ENCODE measurements around the gene NCAPD3. TPM values are rescaled to one million over a fixed set of nuclear protein-coding genes. Genes with fewer than 3 reads are reported as not detected.
"Not testable (repeated sequence)": the region's sequence is repeated elsewhere in the genome, so short reads cannot be mapped to it uniquely, and the experiment has no call there.

The NCAPD3 gene
- total RNA-seq, 2 donors from 2014 or later: 77.5 to 103 TPM

DNA sequence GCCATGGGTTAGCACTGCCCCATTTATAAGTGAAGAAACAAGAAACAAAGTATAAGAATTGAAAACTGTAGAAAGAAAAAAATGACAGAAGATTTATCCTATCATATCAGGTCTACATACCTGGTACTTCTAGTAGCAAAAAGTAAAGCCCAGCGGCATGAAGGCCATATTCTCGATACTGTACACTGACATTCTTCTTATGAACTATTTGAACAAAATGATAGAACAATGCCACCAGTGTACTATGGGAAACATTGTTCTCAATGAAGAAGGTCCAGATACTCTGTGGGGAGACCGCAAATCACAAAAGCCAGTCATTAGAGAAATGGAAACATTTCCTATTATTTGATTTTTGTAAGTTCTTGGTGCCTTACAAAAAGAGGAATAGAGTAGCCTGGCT is 7.0 kb downstream of the NCAPD3 start:
- Mint-ChIP-seq H3K4me1 (peaks cover 26% of the 10 kb centered on the region), H3K9me3 (no peaks in the 10 kb centered on the region)

DNA sequence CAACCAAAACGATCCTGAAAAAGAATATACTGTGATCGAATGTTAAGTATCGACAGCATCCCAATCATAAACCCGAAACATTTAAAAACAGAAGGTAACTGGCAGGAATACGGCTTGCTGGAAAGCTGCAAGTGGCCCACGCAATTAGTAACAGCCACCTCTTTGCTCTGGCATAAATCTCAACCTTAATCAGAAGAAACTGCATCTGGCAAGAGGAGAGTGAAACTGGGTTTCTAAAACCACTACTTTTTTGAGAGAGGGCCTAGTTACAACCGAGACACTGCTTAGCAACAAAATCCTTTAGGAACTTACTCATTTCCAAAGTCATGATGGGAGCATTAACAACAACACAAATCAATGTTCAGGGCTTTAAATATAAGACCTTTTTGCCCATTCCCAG is 7.9 kb downstream of the NCAPD3 start:
- peaks cover 28% of the 10 kb centered on the region for H3K4me1 Mint-ChIP-seq
- H3K9me3 Mint-ChIP-seq: no peaks in the 10 kb centered on the region
- peak; percentile 53 for ATAC-seq (replicated peaks)
- H3K36me3 Mint-ChIP-seq (ENCODE audit: low read depth): peaks cover 95% of the 10 kb centered on the region
- H3K4me3 Mint-ChIP-seq: no peak overlapping the region
- H3K27me3 Mint-ChIP-seq: no peaks in the 10 kb centered on the region
- H3K27ac Mint-ChIP-seq: peak overlapping the region; percentile 37

More for the DNA sequence above, 7.0 kb downstream of the NCAPD3 start:
- no peaks in the 10 kb centered on the region for H3K27me3 Mint-ChIP-seq
- no peak overlapping the region for H3K4me3 Mint-ChIP-seq
- ATAC-seq (replicated peaks): no peak
- H3K27ac Mint-ChIP-seq: no peak overlapping the region
- H3K36me3 Mint-ChIP-seq (ENCODE audit: low read depth): peaks cover 94% of the 10 kb centered on the region

DNA sequence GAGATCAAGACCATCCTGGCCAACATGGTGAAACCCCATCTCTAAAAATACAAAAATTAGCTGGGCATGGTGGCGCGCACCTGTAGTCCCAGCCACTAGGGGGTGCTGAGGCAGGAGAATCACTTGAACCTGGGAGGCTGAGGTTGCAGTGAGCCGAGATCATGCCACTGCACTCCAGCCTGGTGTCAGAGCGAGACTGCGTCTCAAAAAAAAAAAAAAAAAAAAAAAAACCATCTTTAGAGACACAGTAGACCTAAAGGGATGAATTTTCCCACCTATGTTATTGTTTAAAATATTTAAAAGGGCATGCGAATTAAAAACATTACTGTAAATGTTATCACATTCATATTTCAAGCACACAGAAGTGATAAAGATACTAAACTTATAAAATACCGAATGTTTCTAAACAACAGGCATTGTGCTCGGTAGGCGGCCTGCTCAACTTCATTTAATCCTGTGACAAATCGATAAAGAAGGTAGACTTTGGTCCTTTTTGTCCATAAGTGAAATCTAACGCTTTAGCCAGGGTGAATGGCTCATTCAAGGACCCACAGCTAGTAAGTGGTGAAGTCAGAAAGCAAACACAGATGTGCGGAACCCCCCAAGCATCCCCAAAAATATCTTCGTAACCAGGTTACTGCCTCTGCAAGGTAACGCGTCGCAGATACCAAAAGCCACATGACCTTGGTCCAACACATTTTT is 16.1 kb downstream of the NCAPD3 start:
- peaks cover 97% of the 10 kb centered on the region for H3K36me3 Mint-ChIP-seq (ENCODE audit: low read depth)
- no peaks in the 10 kb centered on the region for H3K9me3 Mint-ChIP-seq
- no peak overlapping the region for H3K4me3 Mint-ChIP-seq
- ATAC-seq (replicated peaks): peak; percentile 21
- H3K27ac Mint-ChIP-seq: no peak overlapping the region
- peaks cover 12% of the 10 kb centered on the region for H3K4me1 Mint-ChIP-seq
- H3K27me3 Mint-ChIP-seq: no peaks in the 10 kb centered on the region

GRCh38 chr11:134206185-134206584 is 17.6 kb downstream of the NCAPD3 start:
- no peaks in the 10 kb centered on the region for H3K9me3 Mint-ChIP-seq
- ATAC-seq (replicated peaks): no peak
- no peak overlapping the region for H3K4me3 Mint-ChIP-seq
- H3K27ac Mint-ChIP-seq: no peak overlapping the region
- H3K36me3 Mint-ChIP-seq (ENCODE audit: low read depth): peaks cover 97% of the 10 kb centered on the region
- H3K4me1 Mint-ChIP-seq: peaks cover 4% of the 10 kb centered on the region
- H3K27me3 Mint-ChIP-seq: no peaks in the 10 kb centered on the region

- Mint-ChIP-seq H3K9me3 (no peaks in the 10 kb centered on the region), H3K36me3 (ENCODE audit: low read depth) (peaks cover 97% of the 10 kb centered on the region)
- no peak for ATAC-seq (replicated peaks)
Measured at GRCh38 chr11:134205729-134206128, 18.0 kb downstream of the NCAPD3 start.

DNA sequence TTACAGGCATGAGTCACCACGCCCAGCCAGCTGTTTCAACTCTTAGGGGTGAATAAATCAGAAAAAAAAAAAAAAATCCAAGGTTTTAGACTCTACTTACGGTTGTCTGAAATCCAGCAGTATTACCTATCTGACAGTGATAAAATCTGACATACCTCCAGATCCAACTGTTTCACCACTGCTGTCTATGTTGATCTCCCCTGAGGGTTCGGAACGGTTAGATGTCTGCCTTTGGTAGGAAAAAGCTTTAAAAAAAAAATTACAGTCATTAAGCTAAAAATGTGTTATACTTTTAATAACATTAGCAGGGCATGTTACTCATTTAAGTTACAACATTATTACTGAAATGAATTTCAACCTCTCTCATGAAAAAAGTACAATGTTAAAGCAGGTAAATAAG is 21.1 kb downstream of the NCAPD3 start:
- peaks cover 96% of the 10 kb centered on the region for H3K36me3 Mint-ChIP-seq (ENCODE audit: low read depth)
- no peak for ATAC-seq (replicated peaks)
- H3K4me1 Mint-ChIP-seq: peaks cover 4% of the 10 kb centered on the region
- H3K4me3 Mint-ChIP-seq: no peak overlapping the region
- H3K9me3 Mint-ChIP-seq: no peaks in the 10 kb centered on the region
- no peaks in the 10 kb centered on the region for H3K27me3 Mint-ChIP-seq
- no peak overlapping the region for H3K27ac Mint-ChIP-seq

More at GRCh38 chr11:134205729-134206128, 18.0 kb downstream of the NCAPD3 start:
- Mint-ChIP-seq H3K27ac (no peak overlapping the region), H3K27me3 (no peaks in the 10 kb centered on the region), H3K4me3 (no peak overlapping the region), H3K4me1 (peaks cover 4% of the 10 kb centered on the region)

GRCh38 chr11:134200688-134201087 is 23.1 kb downstream of the NCAPD3 start:
- H3K4me1 Mint-ChIP-seq: no peaks in the 10 kb centered on the region
- no peaks in the 10 kb centered on the region for H3K9me3 Mint-ChIP-seq
- peaks cover 99% of the 10 kb centered on the region for H3K36me3 Mint-ChIP-seq (ENCODE audit: low read depth)
- no peak overlapping the region for H3K4me3 Mint-ChIP-seq
- H3K27me3 Mint-ChIP-seq: no peaks in the 10 kb centered on the region
- peak; percentile 44 for ATAC-seq (replicated peaks)
- no peak overlapping the region for H3K27ac Mint-ChIP-seq

- no peaks in the 10 kb centered on the region for H3K27me3 Mint-ChIP-seq
- H3K4me1 Mint-ChIP-seq: no peaks in the 10 kb centered on the region
- H3K27ac Mint-ChIP-seq: no peak overlapping the region
- no peak overlapping the region for H3K4me3 Mint-ChIP-seq
- no peak for ATAC-seq (replicated peaks)
- peaks cover 97% of the 10 kb centered on the region for H3K36me3 Mint-ChIP-seq (ENCODE audit: low read depth)
- no peaks in the 10 kb centered on the region for H3K9me3 Mint-ChIP-seq
Measured at GRCh38 chr11:134199531-134199930, 24.2 kb downstream of the NCAPD3 start.

- H3K27me3 Mint-ChIP-seq: no peaks in the 10 kb centered on the region
- no peak overlapping the region for H3K4me3 Mint-ChIP-seq
- H3K9me3 Mint-ChIP-seq: no peaks in the 10 kb centered on the region
- H3K4me1 Mint-ChIP-seq: no peaks in the 10 kb centered on the region
- peaks cover 97% of the 10 kb centered on the region for H3K36me3 Mint-ChIP-seq (ENCODE audit: low read depth)
- peak overlapping the region; percentile 15 for H3K27ac Mint-ChIP-seq
- ATAC-seq (replicated peaks): no peak
Measured at GRCh38 chr11:134196756-134197155, 27.0 kb downstream of the NCAPD3 start.

GRCh38 chr11:134188092-134188491 is 35.7 kb downstream of the NCAPD3 start:
- H3K4me3 Mint-ChIP-seq: not testable (repeated sequence)

DNA sequence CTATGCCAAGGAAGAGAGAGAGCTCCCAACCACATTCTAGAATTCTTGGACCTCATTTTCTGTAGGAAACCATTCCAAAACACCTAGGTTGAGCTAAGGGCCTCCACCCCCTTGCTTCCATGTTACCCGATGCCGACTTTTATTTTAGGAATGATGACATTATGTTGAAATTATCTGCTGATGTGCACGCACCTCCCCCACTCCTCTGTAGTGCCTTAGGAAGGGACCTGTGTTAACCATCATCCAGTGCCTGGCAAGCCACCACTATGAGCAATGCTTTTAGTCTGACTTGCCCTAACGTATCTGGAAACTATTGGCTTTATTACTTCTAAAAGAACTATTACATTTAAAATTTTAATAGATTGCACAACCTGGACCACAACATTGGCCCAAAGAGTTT is 42.1 kb downstream of the NCAPD3 start:
- ATAC-seq (replicated peaks): no peak
- Mint-ChIP-seq H3K4me3 (no peak overlapping the region), H3K4me1 (no peaks in the 10 kb centered on the region), H3K36me3 (ENCODE audit: low read depth) (peaks cover 96% of the 10 kb centered on the region), H3K9me3 (no peaks in the 10 kb centered on the region), H3K27ac (no peak overlapping the region), H3K27me3 (no peaks in the 10 kb centered on the region)

More at GRCh38 chr11:134188092-134188491, 35.7 kb downstream of the NCAPD3 start:
- H3K4me1 Mint-ChIP-seq; H3K27ac Mint-ChIP-seq; H3K9me3 Mint-ChIP-seq; ATAC-seq (replicated peaks); H3K27me3 Mint-ChIP-seq: not testable (repeated sequence)
- H3K36me3 Mint-ChIP-seq (ENCODE audit: low read depth): peaks cover 99% of the 10 kb centered on the region

GRCh38 chr11:134178032-134178674 is 45.6 kb downstream of the NCAPD3 start:
- Mint-ChIP-seq H3K9me3 (no peaks in the 10 kb centered on the region), H3K4me3 (no peak overlapping the region), H3K27me3 (no peaks in the 10 kb centered on the region), H3K4me1 (no peaks in the 10 kb centered on the region), H3K36me3 (ENCODE audit: low read depth) (peaks cover 97% of the 10 kb centered on the region), H3K27ac (no peak overlapping the region)
- no peak for ATAC-seq (replicated peaks)

- no peak overlapping the region for H3K27ac Mint-ChIP-seq
- ATAC-seq (replicated peaks): no peak
- H3K27me3 Mint-ChIP-seq: no peaks in the 10 kb centered on the region
- H3K9me3 Mint-ChIP-seq: no peaks in the 10 kb centered on the region
- H3K36me3 Mint-ChIP-seq (ENCODE audit: low read depth): peaks cover 100% of the 10 kb centered on the region
- H3K4me3 Mint-ChIP-seq: no peak overlapping the region
- H3K4me1 Mint-ChIP-seq: no peaks in the 10 kb centered on the region
Measured at GRCh38 chr11:134176284-134176683, 47.5 kb downstream of the NCAPD3 start.

GRCh38 chr11:134173296-134173695 is 50.5 kb downstream of the NCAPD3 start:
- peaks cover 100% of the 10 kb centered on the region for H3K36me3 Mint-ChIP-seq (ENCODE audit: low read depth)
- H3K4me3 Mint-ChIP-seq: no peak overlapping the region

GRCh38 chr11:134171951-134172350 is 51.8 kb downstream of the NCAPD3 start:
- Mint-ChIP-seq H3K9me3 (no peaks in the 10 kb centered on the region), H3K27ac (peak overlapping the region; percentile 66), H3K27me3 (no peaks in the 10 kb centered on the region), H3K4me1 (no peaks in the 10 kb centered on the region), H3K4me3 (no peak overlapping the region), H3K36me3 (ENCODE audit: low read depth) (peaks cover 98% of the 10 kb centered on the region)
- ATAC-seq (replicated peaks): no peak

More at GRCh38 chr11:134173296-134173695, 50.5 kb downstream of the NCAPD3 start:
- H3K27ac Mint-ChIP-seq: no peak overlapping the region
- H3K27me3 Mint-ChIP-seq: no peaks in the 10 kb centered on the region
- no peaks in the 10 kb centered on the region for H3K9me3 Mint-ChIP-seq
- no peaks in the 10 kb centered on the region for H3K4me1 Mint-ChIP-seq
- no peak for ATAC-seq (replicated peaks)

Data from activated T-helper 17 cell treated with anti-CD3 and anti-CD28 coated beads, Interleukin-2, amount 50 U/mL, for 72 hours (primary cell).